RCC 7860 (cell line): ENCODE results near the gene PRR29.
"Not testable (repeated sequence)": the region's sequence is repeated elsewhere in the genome, so short reads cannot be mapped to it uniquely, and the experiment has no call there.

Source experiments
- DNase-seq: peaks from one replicate; pipeline ENCODE4 v3.0.0-alpha.2; 2015; ENCODE audit warnings: low spot score
- FAIRE-seq: peaks from 2 replicates; lab custom pipeline; 2012; peaks lifted over from hg19 to GRCh38; lab: Jason Lieb, UNC

PRR29 gene

DNA sequence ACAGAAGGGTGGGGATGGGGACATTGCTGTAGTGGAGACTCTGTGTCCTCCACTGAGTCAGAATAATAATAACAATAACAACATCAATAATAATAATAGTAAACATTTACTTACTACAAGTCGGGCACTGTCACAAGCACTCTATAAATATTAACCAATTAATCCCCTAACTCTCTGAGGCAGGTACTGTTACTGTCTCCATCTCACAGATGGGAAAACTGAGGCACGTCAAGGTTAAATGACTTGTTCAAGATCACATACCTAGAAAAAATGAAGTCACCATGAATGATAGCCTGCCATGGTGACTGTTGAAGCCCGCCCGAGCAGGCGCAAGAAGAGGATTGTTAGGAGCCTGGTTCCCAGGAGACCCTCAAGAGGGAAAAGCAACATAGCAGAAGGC lies 10.2 kb downstream of the PRR29 start:
- FAIRE-seq (no peak), DNase-seq (no peak)

DNA sequence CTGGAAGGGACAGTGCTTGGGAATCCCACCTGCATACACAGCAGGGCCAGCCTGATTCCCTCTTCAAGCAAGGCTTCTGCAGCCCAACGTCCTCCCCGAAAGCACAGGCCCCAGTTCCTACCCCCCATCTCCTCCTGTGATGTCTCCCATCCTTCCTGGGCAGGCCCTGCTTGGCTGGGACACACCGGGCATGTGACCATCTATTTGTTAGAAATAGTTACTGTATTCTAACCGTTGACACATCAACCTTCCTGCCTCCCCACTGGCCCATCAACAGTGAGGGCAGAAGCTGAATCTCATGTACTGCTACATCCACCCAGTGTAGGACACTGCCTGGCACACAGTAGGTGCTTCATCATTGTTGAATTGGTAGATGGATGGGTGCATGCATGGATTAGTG lies 10.7 kb downstream of the PRR29 start:
- DNase-seq (no peak), FAIRE-seq (no peak)

DNA sequence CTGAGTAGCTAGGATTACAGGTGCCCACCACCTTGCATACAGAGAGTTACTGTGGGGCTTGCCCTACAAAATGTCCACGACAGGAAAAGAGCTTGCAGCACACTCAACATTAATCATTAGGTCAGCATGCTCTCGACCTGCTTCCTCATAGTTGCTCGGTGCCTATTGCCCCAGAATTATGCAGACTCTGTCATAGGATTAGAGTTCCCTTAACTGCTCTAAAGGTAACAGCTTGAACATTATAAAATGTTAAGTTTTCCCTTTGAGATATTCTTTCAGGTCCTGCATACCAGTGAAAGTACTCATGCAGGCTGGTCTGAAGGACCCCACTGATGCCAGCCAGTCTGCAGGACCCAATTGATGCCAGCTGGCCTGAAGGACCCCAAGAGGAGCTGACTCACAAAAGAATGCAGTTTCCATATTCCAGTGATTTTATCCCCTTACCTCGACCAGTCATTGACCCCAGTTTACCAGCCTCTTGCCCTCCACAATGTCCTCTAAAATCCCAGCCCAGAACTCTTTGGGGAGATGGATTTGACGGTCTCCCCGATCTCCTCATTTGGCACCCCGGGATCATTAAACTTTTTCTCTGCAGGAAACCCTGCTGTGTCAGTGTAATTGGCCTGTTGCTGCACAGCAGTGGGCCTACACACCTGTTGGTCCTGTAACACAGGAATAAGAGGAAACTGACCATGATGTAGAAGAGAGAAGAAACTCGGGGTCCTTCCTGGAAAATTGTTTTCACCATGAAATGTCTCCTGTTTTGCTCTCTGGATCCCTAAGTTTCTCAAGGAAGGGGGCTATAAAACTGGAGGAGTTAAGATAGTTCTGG lies 11.6 kb downstream of the PRR29 start:
- no peak for FAIRE-seq
- no peak for DNase-seq

DNA sequence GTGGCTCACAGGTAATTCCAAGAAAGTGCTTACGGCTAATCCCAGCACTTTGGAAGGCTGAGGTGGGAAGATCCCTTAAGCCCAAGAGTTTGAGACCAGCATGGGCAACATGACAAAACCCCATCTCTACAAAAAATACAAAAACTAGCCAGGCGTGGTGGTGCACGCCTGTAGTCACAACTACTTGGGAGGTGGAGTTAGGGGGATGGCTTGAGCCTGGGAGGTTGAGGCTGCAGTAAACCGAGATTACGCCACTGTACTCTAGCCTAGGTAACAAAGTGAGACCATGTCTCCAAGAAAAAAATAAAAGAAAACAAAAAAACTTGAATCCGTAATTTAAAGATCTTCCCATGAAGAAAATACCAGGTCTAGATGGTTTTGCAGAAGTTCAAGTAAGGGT lies 17.3 kb downstream of the PRR29 start:
- no peak for FAIRE-seq
- no peak for DNase-seq

DNA sequence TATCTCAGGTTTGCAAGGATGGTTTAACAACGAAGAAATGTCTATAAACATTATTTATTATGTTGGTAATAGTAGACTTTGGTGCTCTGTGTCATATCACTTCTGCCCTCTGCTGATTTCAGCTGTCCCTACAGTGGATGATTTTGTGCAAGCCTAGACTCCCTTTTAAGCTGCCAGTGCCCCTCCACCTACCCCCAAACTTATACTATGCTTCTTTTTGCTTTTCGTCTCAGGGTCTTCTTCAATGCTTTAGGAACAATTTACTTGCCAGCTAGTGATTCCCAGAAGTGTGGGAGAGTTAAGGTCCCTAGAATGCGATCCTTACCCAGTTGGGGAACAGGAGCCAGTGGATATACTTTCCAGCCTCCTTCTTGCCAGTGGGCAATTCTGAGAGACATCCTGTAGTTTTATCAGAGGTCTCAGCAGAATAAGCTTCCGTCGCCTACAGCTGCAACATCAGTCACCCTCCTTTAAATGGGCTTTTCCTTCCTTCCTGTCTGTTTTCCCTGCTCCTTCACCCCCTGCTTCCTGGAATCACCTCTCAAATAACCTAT lies 18.2 kb downstream of the PRR29 start:
- FAIRE-seq (no peak), DNase-seq (no peak)

DNA sequence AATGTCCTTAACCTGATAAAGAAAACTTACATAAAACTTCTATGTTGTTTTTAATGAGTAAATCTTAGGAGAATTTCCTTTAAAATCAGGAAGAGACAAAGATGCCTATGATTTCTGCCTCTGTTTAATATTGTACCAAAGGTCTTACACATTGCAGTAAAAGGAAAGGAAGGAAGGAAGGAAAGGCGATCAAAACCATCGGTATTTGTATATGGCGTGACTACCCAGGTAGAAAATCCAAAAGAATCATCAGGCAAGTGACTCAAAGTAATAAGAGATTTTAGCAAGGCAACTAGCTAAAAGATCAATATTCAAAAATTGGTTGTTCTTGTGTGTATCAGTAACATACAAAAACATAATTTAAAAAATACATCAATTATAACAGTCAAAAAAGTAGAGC lies 18.8 kb downstream of the PRR29 start:
- no peak for FAIRE-seq
- DNase-seq, result no peak

DNA sequence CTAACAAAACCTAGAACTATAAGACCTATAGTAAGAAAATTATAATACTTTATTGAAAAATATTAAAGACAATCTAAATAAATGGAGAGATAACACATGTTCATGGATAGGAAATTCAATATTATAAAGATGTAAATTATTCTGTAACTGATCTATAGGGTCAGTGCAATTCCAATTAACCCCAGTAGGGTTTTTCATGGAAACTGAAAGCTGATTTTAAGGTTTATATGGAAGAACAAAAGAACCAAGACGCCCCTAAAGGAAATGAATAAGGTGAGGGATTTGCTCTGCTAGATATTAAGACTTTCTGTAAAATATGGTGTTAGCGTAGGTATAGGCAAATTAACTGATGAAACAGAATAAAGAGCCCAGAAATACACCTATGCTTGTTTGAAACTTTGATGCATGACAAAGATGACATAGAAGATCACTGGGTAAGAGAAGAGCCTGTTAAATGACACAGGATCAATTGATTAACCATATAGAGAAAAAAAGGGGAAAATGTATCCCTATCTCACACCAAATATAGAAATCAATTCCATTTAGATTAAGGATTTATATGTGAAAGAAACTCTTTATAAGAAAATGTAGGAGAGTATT lies 19.3 kb downstream of the PRR29 start:
- no peak for DNase-seq
- FAIRE-seq, result no peak

DNA sequence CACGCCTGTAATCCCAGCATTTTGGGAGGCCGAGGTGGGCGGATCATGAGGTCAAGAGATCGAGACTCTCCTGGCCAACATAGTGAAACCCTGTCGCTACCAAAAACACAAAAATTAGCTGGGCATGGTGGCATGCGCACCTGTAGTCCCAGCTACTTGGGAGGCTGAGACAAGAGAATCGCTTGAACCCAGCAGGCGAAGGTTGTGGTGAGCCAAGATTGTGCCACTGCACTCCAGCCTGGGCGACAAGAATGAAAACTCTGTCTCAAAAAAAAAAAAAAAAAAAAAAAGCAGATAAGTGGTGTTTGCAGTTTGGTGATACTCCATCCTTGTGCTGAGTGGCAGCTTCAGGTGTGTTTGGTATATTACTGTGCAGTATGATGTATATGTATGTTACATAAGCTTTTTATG lies 21.4 kb downstream of the PRR29 start:
- FAIRE-seq, DNase-seq: not testable (repeated sequence)

DNA sequence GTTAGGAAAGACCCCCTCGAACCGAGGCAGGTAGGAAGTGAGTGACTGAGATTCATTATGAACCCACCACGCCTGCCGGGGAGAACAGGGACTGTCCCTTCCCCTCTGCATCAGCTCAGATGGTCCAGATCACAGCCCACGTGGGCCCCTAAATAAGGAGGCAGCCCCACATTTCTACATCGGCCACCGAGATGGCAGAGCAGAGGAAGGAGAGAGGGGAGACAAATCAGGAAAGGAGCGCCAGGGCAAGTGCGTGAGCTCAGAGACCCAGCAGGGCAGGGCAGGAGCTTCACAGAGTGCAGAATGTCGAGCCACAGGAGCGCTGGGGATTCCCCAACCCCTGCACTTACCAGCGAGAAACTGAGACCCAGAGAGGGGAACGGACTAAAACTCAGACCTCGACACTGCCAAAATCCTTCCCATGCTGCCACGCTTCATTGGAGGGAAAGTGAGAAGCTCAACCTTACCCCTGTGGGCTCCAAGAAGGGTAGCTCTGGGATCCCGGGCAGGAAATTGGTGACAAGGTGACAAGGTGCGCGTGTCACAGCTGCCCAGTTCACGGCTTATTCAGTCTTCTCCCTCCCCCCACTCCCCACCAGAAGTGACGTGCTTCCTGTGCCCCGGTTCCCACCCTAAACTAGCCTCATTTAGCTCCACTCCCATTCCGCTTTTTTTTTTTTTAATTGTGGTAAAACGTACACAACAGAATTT lies 22.1 kb downstream of the PRR29 start, which contains the start of gene ICAM2:
TSS of gene ICAM2 (minus strand) at position 578 of the 711 bp plus-strand sequence. CDS start 13,942 bp downstream, outside the sequence.
- FAIRE-seq (no peak), DNase-seq (no peak)

DNA sequence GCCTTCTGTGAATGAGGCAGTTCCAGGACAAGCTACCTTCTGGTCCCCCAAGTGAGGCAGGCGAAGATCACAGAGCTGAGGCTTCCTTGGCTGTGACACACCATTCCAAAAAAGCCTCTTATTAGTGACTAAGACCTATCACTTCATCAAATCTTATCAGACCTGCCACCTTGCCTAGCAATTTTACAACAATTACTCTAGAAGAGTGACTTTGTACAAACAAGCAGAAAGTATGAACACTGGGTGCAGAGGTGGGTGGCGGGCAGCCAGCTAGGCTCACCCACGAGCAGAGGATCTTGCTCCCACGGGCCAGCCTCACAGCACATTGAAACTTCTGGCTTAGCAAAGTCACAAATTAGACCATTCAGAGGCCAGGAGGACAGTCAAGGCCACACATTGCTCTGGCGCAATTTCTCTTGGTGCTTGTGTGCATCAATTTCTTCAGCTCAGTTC lies 24.5 kb downstream of the PRR29 start:
- no peak for FAIRE-seq

DNA sequence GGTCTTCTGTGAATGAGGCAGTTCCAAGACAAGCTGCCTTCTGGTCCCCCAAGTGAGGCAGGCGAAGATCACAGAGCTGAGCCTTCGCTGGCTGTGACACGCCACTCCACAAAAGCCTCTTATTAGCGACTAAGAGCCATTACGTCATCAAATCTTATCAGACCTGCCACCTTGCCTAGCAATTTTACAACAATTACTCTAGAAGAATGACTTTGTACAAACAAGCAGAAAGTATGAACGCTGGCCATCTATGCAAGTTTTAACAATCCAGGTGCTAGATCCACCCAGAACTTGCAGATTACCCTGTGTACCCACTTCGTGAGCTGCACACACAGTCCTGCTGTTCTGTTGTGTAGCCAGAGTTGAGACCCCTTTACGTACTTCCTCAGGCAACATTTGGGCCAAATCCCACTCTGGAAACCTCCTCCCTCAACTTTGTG lies 26.1 kb downstream of the PRR29 start:
- FAIRE-seq, result no peak

More for the DNA sequence above, 24.5 kb downstream of the PRR29 start:
- no peak for DNase-seq

DNA sequence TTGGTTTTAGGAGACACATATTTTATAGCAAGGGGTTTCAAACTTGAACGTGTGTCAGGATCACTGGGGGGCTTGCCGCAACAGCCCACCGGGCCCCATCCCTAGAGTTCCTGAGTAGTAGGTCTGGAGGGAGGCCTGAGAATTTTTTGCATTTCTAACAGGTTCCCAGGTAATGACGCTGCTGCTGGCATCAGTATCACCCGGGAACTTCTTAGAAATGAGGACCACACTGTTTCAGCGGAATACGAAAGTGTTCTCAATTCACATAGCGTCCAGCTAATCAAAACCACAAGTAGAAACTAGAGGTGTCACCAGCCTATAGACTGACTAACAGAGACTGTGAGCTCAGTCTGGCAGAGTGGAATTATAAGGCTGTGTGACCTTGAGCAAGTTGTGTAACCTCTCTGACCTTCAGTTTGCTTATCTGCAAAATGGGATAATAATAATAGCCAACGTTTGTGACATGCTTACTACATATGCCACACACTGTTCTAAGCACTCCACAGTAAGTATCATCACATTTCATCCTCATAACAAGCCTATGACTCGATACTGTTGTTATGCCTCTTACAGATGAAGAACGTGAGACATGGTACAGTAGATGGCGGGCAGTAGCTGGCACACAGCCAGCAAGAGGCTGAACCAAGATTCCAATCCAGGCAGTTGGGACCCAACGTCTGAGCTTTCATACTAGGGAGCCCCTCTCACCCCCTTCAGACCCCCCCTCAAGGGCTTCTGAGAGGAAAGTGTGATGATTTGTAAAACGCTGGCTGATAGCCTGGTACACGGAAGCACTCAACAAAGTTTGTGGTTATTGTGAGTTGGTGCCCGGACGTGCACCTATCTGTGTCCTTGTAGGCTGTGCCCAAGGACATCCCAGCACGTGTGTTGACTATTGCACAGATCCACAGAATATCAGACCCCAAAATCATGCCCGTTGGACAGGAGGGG lies 26.9 kb downstream of the PRR29 start:
- DNase-seq (no peak), FAIRE-seq (no peak)

More for the DNA sequence above, 26.1 kb downstream of the PRR29 start:
- DNase-seq, result no peak

DNA sequence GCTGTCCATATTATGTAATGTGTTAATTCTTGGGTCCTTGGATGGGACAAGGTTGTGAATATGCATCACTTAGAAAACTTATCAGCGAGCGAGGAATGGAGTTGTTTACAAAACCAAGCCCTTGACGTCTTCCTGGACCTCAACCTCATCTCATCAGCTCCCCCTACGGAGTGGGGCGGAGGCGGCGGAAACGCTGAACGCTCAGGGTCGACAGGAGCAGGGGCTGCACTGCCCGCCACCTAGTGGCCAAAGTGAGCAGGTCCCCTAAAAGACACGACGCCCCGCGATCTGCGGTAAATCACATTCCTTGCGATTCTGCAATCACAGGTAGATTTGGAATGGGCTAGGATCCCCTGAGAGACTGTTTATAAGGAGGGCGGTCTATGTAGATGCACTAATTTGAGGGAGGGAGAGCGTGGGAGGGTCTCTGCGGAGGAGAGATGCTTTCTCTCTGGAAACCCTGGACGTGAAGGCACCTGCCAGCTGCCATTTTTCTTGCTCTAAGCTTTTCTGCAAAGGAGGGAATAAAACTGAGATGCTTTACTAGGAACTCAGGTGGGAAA lies 27.7 kb downstream of the PRR29 start:
- DNase-seq (peak; percentile 51), FAIRE-seq (no peak)

DNA sequence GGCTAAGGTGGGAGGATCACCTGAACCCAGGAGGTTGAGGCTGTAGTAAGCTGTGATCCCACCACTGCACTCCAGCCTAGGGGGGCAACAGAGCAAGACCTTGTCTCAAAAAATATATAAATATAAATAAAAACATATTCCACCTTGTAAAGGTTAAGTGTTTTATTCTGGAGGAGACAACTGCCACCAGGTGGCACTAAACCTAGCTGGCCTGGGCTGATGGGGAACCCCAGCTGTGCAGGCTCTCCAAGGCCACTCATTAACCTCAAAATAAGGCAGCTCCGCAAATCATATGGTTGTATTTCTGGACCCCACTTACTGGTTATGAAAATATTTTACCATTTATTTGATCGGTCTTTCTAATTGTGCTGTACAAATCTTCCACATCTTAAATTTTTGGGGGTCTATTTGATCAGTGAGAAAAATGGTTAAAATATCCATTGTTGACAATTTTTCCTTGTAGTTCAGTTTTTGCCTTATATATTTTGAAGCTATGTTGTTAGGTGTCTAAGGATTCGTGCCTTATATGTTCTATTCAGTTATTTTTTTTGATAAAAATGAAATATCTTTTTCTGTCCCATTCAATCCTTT lies 30.8 kb downstream of the PRR29 start:
- peak; percentile 26 for DNase-seq
- no peak for FAIRE-seq

DNA sequence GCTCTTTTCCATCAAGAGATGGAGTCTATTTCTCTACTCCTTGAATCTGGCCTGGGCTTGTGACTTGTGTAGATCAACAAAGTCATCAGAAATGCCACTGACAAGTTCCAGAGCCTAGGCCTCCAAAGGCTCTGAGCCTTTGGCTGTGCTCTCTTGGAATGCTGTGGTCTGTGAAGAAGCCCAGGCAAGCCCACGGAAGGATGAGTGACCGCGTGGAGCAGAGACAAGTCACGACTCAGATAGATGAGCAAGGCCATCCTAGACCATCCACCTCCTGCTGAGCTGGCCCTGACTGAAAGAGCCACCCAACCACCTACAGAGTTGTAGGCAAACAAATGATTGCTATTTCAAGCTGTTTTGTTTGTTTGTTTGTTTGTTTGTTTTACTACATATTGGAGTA lies 33.9 kb downstream of the PRR29 start:
- FAIRE-seq, result no peak

DNA sequence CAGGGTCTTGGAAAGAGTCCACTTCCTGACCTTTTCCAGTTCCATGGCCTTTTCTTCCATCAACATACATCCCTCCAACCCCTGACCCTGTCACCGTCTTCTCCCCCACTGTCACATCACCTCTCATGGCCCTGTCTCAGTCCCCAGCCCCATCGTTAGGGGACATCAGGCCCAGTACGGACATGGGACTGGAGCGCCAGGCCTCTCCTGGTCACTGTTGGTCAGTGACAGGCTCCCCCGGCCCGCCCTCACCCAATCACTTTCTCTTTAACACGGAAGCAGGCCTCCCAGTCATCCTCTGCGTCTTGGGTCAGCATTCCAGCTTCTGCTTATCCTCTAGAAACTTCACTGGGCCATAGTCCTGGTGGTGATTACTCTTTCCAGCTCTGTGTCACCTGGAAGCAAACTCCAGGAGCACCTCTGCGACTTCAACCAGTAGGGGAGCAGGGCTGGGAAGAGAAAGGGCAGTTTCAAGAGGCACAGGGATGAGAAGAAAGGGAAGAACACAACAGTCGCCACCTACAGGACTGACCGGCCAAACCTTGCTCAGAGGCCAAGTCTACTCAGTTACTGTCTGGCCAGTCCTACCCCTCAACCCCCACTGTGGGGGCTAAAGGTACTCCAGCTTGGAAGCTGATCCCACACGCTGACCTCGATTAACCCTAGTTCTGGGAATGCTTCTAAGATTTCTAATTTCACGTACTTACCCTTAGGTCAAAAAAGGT lies 38.2 kb downstream of the PRR29 start:
- FAIRE-seq, result no peak
- DNase-seq, result no peak

More for the DNA sequence above, 33.9 kb downstream of the PRR29 start:
- DNase-seq, result peak; percentile 23

DNA sequence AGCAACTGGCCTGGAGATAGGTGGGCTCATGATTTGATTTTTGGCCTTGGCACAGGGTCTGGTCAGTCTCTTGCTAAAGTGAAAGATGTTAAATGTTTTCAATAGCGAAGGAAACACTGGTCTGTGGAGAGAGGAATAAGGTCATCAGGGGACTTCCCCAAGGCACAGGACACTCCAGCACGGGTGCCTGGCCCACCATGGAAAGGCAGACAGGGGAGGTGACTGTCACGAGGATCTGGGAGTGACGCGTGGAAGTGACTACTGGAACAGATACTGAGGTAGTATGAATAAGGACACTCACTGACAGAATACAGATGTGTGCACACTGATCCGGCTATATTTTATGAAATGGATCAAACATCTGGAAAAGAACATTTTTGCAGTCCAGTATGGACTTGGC lies 39.0 kb downstream of the PRR29 start:
- no peak for DNase-seq
- FAIRE-seq, result no peak

DNA sequence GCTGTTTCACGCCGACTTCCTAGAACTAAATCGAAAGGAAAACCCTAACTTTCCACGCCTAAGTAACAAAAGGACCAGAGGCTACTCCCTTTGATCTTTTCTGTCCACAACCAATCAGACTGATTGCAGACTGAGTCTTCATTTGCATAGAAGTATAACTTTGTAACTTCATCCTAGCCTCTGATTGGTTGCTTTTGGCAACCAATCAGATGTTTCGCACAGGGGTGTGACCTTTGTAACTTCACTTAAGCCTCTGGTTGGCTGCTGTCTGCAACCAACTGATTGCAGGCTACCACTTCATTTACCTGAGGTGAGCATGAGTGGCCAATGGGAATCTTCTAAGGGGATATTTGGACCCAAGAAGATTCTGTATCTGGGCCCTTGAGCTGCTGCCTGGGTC lies 39.7 kb downstream of the PRR29 start:
- DNase-seq, result no peak
- no peak for FAIRE-seq
